ENCODE data around the gene TMEM26.

DNA sequence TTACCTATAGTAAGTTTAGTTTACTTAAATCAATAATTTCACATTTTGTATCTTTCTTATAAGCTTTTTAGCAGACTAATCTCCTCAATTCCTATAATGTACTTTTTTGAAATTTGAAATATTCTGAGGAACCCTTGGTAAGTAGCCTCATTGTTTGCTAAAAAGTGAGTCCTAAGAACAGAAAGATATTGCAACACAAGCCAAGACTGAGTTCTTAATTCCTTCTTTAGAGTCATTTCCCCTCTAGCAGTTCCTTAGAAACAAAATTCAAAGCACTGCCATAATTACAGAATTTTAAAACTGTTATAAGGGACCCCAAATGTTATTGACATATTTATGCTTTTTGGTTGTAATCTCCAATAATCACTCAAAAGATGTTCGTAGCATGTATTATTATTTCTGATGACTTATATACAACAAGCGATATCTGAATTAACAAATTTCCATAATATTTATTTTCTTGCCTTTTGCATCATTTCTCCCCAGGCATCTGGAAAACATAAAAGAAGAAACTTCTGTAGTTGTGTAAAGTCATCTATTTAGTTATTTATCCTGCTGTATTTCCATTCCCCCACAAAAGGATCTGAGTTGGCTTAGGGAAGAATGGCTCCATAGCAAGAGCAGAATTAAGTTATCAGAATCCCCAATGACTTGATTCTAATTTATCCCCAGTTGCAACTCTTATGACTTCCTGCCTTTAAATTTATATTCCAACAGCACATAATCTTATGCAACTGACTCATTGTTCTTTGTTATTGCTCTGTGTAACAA lies 67.8 kb downstream of the TMEM26 start:
- TF ChIP-seq TAF1 (IDR thresholded peaks at IDR 0.05; ENCODE audit: low read depth, low read length) (no peak), POLR2A (IDR thresholded peaks at IDR 0.05; ENCODE audit: low read depth, low read length) (no peak), POLR2AphosphoS5 (IDR thresholded peaks at IDR 0.05; ENCODE audit: low read depth, low read length) (no peak), SPI1 (IDR thresholded peaks at IDR 0.05; ENCODE audit: low read depth, low read length) (no peak), POU2F2 (IDR thresholded peaks at IDR 0.05; ENCODE audit: low read depth, low read length) (no peak), PAX5 (IDR thresholded peaks at IDR 0.05; ENCODE audit: insufficient read depth, low read length, severe bottlenecking) (no peak)

All from GM12891 (cell line).